Measurements from ENCODE around the gene PLCB4.

- no peak for TF ChIP-seq CTCF (optimal IDR thresholded peaks at IDR 0.05 in 1 of 3, IDR thresholded peaks at IDR 0.05 in 1 of 3, conservative IDR thresholded peaks at IDR 0.05 in 1 of 3; ENCODE audit: extremely low read depth in 1 of 3, insufficient read depth in 2 of 3, low read length in 3 of 3)
- TF ChIP-seq EZH2 (IDR thresholded peaks at IDR 0.05; ENCODE audit: low read length), result peak; percentile 70
Observed at GRCh38 chr20:9507544-9508239, 438.8 kb downstream of the PLCB4 start.
